ENCODE data around the gene SYNJ1. TPM values are rescaled to one million over a fixed set of nuclear protein-coding genes. Genes with fewer than 3 reads are reported as not detected.

SYNJ1 gene
- total RNA-seq, 4 donors from 2014 or later: 6.5 to 13.8 (median 7.6) TPM

DNA sequence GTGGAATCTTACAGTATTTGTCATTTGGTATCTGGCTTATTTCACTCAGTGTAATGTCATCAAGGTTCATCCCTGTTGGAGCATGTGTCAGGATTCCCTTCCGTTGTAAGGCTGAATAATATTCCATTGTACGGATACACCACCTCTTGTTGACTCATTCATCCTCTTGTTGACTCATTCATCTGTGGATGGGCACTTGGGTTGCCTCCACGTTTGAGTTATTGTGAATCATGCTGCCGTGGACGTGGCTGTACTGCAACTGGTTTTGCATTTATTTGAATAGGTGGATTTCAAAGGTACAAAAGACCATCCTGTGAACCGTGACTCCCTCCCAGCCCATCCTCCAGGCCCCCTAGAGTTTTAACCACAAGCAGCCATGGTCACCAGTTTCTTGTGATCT lies 130.6 kb downstream of the SYNJ1 start:
- Histone ChIP-seq H3K4me1 (peaks cover 0 to 9% (median 3%) of the 10 kb centered on the region in 3 donors), H3K4me3 (no peak overlapping the region), H3K27ac (peak overlapping the region in 1 of 4 donors; percentile 33), H3K27me3 (no peaks in the 10 kb centered on the region), H3K36me3 (peaks cover 0 to 33% (median 9%) of the 10 kb centered on the region in 3 donors), H3K9me3 (no peaks in the 10 kb centered on the region)
- no peak for DNase-seq
- no peak for TF ChIP-seq POLR2A (IDR thresholded peaks at IDR 0.05)
- TF ChIP-seq, protein P1, sequence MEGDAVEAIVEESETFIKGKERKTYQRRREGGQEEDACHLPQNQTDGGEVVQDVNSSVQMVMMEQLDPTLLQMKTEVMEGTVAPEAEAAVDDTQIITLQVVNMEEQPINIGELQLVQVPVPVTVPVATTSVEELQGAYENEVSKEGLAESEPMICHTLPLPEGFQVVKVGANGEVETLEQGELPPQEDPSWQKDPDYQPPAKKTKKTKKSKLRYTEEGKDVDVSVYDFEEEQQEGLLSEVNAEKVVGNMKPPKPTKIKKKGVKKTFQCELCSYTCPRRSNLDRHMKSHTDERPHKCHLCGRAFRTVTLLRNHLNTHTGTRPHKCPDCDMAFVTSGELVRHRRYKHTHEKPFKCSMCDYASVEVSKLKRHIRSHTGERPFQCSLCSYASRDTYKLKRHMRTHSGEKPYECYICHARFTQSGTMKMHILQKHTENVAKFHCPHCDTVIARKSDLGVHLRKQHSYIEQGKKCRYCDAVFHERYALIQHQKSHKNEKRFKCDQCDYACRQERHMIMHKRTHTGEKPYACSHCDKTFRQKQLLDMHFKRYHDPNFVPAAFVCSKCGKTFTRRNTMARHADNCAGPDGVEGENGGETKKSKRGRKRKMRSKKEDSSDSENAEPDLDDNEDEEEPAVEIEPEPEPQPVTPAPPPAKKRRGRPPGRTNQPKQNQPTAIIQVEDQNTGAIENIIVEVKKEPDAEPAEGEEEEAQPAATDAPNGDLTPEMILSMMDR (IDR thresholded peaks at IDR 0.05): no peak
- 15 to 31% methylated on average over 5 to 6 of the region's 6 CpGs for WGBS, 2 donors
- intact Hi-C loops (cut with DNase I): no loop called here

DNA sequence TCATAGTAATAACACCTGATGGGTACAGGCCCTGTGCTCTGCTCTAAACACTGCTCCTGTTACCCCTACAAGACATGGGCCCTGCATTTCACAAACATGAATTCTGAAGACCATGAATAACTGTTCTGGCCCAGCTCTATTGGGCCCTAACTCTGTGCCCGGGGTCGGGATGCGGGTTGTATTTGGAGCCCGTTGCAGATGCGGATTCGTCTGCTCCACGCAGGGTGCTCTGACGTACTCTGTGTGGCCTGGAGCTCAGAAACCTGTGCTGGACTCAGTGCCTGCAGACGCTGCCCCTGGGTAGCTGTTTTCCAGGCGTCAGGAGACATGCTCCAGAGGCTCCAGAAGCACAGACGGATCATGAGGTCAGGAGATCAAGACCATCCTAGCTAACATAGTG lies 132.4 kb downstream of the SYNJ1 start:
- H3K9me3 ChIP-seq: no peaks in the 10 kb centered on the region
- no peak overlapping the region for H3K4me3 ChIP-seq
- peaks cover 0 to 9% (median 3%) of the 10 kb centered on the region in 3 donors for H3K4me1 ChIP-seq
- DNase-seq: no peak
- no peaks in the 10 kb centered on the region for H3K27me3 ChIP-seq
- intact Hi-C loops (cut with DNase I): no loop called here
- WGBS, 2 donors: 52% methylated on average over 7 of the region's 11 CpGs; no CpG with 5 or more reads in 1 of the 2 donors
- TF ChIP-seq, protein P1 (IDR thresholded peaks at IDR 0.05): no peak
- no peak for TF ChIP-seq POLR2A (IDR thresholded peaks at IDR 0.05)
- peaks cover 0 to 19% (median 6%) of the 10 kb centered on the region in 3 donors for H3K36me3 ChIP-seq
- no peak overlapping the region for H3K27ac ChIP-seq

DNA sequence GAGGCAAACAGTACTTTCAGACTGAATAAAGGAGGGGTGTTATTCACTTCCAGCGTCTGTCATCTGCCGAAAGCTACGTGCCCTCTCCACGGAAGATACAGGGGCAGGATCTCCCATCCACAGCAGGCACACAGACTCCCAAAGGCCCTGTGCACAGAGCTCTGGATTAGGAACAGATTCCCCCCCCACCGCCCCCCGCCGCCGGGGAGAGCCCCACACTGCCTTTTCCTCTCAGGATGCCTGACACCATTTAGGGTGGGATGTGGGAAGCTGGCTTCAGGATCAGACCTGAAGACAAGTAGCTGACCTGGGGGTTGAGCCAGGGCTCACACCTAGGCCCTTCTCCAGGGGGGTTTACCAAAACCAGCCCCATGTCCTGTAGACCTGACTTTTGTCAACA lies 134.1 kb downstream of the SYNJ1 start:
- Histone ChIP-seq H3K27me3 (no peaks in the 10 kb centered on the region), H3K4me3 (no peak overlapping the region), H3K36me3 (peaks cover 0 to 1% (median 0%) of the 10 kb centered on the region in 3 donors), H3K27ac (no peak overlapping the region), H3K4me1 (peaks cover 0 to 9% (median 3%) of the 10 kb centered on the region in 3 donors), H3K9me3 (no peaks in the 10 kb centered on the region)
- intact Hi-C loops (cut with DNase I): no loop called here
- TF ChIP-seq, protein P1 (IDR thresholded peaks at IDR 0.05): no peak
- no peak for TF ChIP-seq POLR2A (IDR thresholded peaks at IDR 0.05)
- 47 to 66% methylated on average over 3 to 4 of the region's 8 CpGs for WGBS, 2 donors
- no peak for DNase-seq

DNA sequence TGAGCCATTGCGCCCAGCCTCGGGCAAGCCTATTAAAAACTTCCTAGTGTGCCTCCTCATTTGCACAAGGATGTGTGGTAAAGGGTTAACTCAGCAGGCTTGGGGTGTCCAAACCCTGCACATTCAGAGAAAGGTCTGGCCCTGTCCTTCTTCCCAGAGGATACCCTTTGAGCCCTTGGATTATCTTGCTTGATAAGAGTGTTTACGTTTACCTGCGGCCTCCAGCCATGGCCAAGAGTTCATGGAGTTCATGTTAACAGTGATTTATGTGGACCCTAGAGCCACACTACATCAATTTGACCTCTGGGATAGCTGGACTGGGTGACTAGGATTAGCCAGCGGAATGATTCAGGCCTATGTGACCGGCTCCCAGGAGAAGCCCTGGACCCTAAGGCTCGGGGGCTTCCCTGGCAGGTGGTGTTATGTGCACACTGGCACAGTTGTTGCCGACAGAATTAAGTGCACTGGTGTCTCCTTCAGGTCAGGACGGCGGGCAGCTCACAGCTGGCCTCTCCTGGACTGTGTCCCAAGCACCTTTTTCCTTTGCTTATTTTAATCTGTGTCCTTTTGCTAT lies 134.8 kb downstream of the SYNJ1 start:
- no peak overlapping the region for H3K27ac ChIP-seq
- intact Hi-C loops (cut with DNase I): no loop called here
- H3K27me3 ChIP-seq: no peaks in the 10 kb centered on the region
- 61 to 69% methylated on average over 7 to 10 of the region's 10 CpGs for WGBS, 2 donors
- DNase-seq: no peak
- no peaks in the 10 kb centered on the region for H3K36me3 ChIP-seq
- H3K4me1 ChIP-seq: peaks cover 0 to 9% (median 3%) of the 10 kb centered on the region in 3 donors
- H3K4me3 ChIP-seq: no peak overlapping the region
- TF ChIP-seq POLR2A (IDR thresholded peaks at IDR 0.05): no peak
- TF ChIP-seq, protein P1 (IDR thresholded peaks at IDR 0.05): no peak
- H3K9me3 ChIP-seq: no peaks in the 10 kb centered on the region

DNA sequence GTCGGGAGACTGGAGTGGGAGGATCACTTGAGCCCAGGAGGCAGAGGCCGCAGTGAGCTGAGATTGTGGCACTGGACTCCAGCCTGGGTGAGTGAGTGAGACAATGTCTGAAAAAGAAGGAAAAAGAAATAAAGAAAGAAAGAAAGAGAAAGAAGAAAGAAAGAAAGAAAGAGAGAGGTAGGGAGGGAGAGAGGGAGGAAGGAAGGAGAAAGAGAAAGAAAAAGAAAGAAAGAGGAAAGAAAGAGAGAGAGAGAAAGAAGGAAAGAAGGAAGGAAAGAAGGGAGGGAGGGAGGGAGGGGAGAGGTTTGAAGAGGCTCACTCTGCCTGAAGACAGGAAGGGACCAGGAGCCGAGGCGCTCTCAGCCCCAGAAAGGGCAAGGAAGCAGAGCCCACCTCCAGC lies 137.7 kb downstream of the SYNJ1 start:
- no peak for DNase-seq
- intact Hi-C loops (cut with DNase I): no loop called here
- Histone ChIP-seq H3K27ac (no peak overlapping the region), H3K27me3 (no peaks in the 10 kb centered on the region), H3K4me3 (no peak overlapping the region), H3K9me3 (no peaks in the 10 kb centered on the region), H3K36me3 (no peaks in the 10 kb centered on the region), H3K4me1 (no peaks in the 10 kb centered on the region)
- 78 to 80% methylated on average over 4 of the region's 4 CpGs for whole genome bisulfite sequencing, 2 donors
- TF ChIP-seq POLR2A (IDR thresholded peaks at IDR 0.05): no peak
- TF ChIP-seq, protein P1 (IDR thresholded peaks at IDR 0.05): no peak
